ENCODE measurements around the gene PTPRG. TPM values are rescaled to one million over a fixed set of nuclear protein-coding genes. Genes with fewer than 3 reads are reported as not detected.

PTPRG gene
- total and polyA plus RNA-seq, 2 donors (not counting 1 experiment from before 2014, with no cell fraction given) = 67.0 to 97.9 TPM

- no peak for DNase-seq (ENCODE audit: low read depth in 2 of 2)
- no peaks in the 10 kb centered on the region for H4K20me1 ChIP-seq (ENCODE audit: control insufficient read depth, extremely low read depth, insufficient read depth, low read length)
- H3K79me2 ChIP-seq (ENCODE audit: control insufficient read depth, insufficient read depth, low read length) = peaks cover 14% of the 10 kb centered on the region
- no peak overlapping the region for H3K4me2 ChIP-seq (ENCODE audit: extremely low read depth, insufficient read depth, low read length)
- H3K4me3 ChIP-seq (replicated peaks in 1 of 4; ENCODE audit: control extremely low read depth in 1 of 4, insufficient read depth in 1 of 4, low read depth in 3 of 4, low read length in 4 of 4) = no peak overlapping the region
- no peaks in the 10 kb centered on the region for H3K27me3 ChIP-seq (ENCODE audit: control insufficient read depth, insufficient read depth, low read length)
- H3K27ac ChIP-seq (ENCODE audit: insufficient read depth, low read length) = no peak overlapping the region
- no peaks in the 10 kb centered on the region for H3K4me1 ChIP-seq (ENCODE audit: control insufficient read depth, extremely low read depth, insufficient read depth, low read length)
- peaks cover 2% of the 10 kb centered on the region for H3K36me3 ChIP-seq (ENCODE audit: control insufficient read depth, insufficient read depth, low read length)
- TF ChIP-seq CTCF (conservative IDR thresholded peaks at IDR 0.05 in 1 of 2, IDR thresholded peaks at IDR 0.05 in 1 of 2; ENCODE audit: low read depth in 1 of 2, low read length in 2 of 2) = no peak
- TF ChIP-seq EZH2 (IDR thresholded peaks at IDR 0.05; ENCODE audit: low read length, missing control alignments) = no peak
- no peak overlapping the region for H3K9ac ChIP-seq (ENCODE audit: insufficient read depth, low read length)
- H2AFZ ChIP-seq (ENCODE audit: low read length) = no peak overlapping the region
- no peaks in the 10 kb centered on the region for H3K9me3 ChIP-seq (ENCODE audit: control insufficient read depth, insufficient read depth, low read depth, low read length)
These were observed 41.1 kb downstream of the PTPRG start for GRCh38 chr3:61602466-61602865.

- Histone ChIP-seq H3K27ac (ENCODE audit: insufficient read depth, low read length) (no peak overlapping the region), H3K9me3 (ENCODE audit: control insufficient read depth, insufficient read depth, low read depth, low read length) (no peaks in the 10 kb centered on the region)
- TF ChIP-seq CTCF (conservative IDR thresholded peaks at IDR 0.05 in 1 of 2, IDR thresholded peaks at IDR 0.05 in 1 of 2; ENCODE audit: low read depth in 1 of 2, low read length in 2 of 2) (no peak), EZH2 (IDR thresholded peaks at IDR 0.05; ENCODE audit: low read length, missing control alignments) (no peak)
These were observed 44.3 kb downstream of the PTPRG start for GRCh38 chr3:61605589-61606175.

GRCh38 chr3:61606196-61606595 lies 44.8 kb downstream of the PTPRG start:
- DNase-seq (ENCODE audit: low read depth in 2 of 2) = no peak
- Histone ChIP-seq H3K9ac (ENCODE audit: insufficient read depth, low read length) (no peak overlapping the region), H3K27me3 (ENCODE audit: control insufficient read depth, insufficient read depth, low read length) (no peaks in the 10 kb centered on the region), H3K4me2 (ENCODE audit: extremely low read depth, insufficient read depth, low read length) (no peak overlapping the region), H3K4me3 (replicated peaks in 1 of 4; ENCODE audit: control extremely low read depth in 1 of 4, insufficient read depth in 1 of 4, low read depth in 3 of 4, low read length in 4 of 4) (no peak overlapping the region), H3K79me2 (ENCODE audit: control insufficient read depth, insufficient read depth, low read length) (peaks cover 5% of the 10 kb centered on the region), H3K9me3 (ENCODE audit: control insufficient read depth, insufficient read depth, low read depth, low read length) (no peaks in the 10 kb centered on the region), H3K36me3 (ENCODE audit: control insufficient read depth, insufficient read depth, low read length) (peaks cover 2% of the 10 kb centered on the region), H2AFZ (ENCODE audit: low read length) (no peak overlapping the region), H3K4me1 (ENCODE audit: control insufficient read depth, extremely low read depth, insufficient read depth, low read length) (no peaks in the 10 kb centered on the region), H3K27ac (ENCODE audit: insufficient read depth, low read length) (no peak overlapping the region), H4K20me1 (ENCODE audit: control insufficient read depth, extremely low read depth, insufficient read depth, low read length) (no peaks in the 10 kb centered on the region)
- TF ChIP-seq CTCF (conservative IDR thresholded peaks at IDR 0.05 in 1 of 2, IDR thresholded peaks at IDR 0.05 in 1 of 2; ENCODE audit: low read depth in 1 of 2, low read length in 2 of 2) = no peak
- TF ChIP-seq EZH2 (IDR thresholded peaks at IDR 0.05; ENCODE audit: low read length, missing control alignments) = no peak

More at GRCh38 chr3:61605589-61606175, 44.3 kb downstream of the PTPRG start:
- Histone ChIP-seq H3K27me3 (ENCODE audit: control insufficient read depth, insufficient read depth, low read length) (no peaks in the 10 kb centered on the region), H3K36me3 (ENCODE audit: control insufficient read depth, insufficient read depth, low read length) (peaks cover 2% of the 10 kb centered on the region), H3K79me2 (ENCODE audit: control insufficient read depth, insufficient read depth, low read length) (peaks cover 5% of the 10 kb centered on the region), H2AFZ (ENCODE audit: low read length) (no peak overlapping the region), H3K4me2 (ENCODE audit: extremely low read depth, insufficient read depth, low read length) (no peak overlapping the region), H4K20me1 (ENCODE audit: control insufficient read depth, extremely low read depth, insufficient read depth, low read length) (no peaks in the 10 kb centered on the region), H3K4me3 (replicated peaks in 1 of 4; ENCODE audit: control extremely low read depth in 1 of 4, insufficient read depth in 1 of 4, low read depth in 3 of 4, low read length in 4 of 4) (no peak overlapping the region), H3K4me1 (ENCODE audit: control insufficient read depth, extremely low read depth, insufficient read depth, low read length) (no peaks in the 10 kb centered on the region), H3K9ac (ENCODE audit: insufficient read depth, low read length) (no peak overlapping the region)
- peak in 1 of 2 donors; percentile 28 for DNase-seq (ENCODE audit: low read depth in 2 of 2)
